GM19463 (cell line): ENCODE results near the gene ENTHD1.
"Not testable (repeated sequence)": the region's sequence is repeated elsewhere in the genome, so short reads cannot be mapped to it uniquely, and the experiment has no call there.

Experiments used
- ATAC-seq: cut with Tn5 transposase; IDR thresholded peaks from one replicate; pipeline ENCODE4 v1.9.1; 2021; ENCODE audit warnings: mild to moderate bottlenecking, moderate library complexity; ENCODE audit not compliant: unreplicated experiment

ENTHD1 gene

DNA sequence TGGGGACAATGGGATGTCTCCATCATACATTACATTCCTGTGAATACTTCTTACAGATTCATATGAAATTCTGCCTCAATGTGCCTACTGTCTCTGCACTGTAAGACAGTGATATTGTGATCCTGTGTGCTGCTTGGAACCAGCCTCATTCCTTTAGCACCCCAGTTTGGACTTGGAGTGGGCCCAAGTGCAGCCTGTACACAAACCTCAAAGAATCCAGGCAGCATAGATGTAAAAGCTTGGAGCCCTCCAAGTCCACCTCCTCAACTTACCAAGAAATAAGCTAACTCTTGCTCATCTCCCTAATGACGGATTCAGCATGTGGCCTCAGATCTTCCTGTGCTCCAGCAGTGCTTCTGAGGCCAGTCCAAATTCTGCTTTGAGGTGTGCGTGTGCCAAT lies 31.7 kb upstream of the ENTHD1 start:
- ATAC-seq, result no peak

- ATAC-seq, result no peak
These were observed 30.7 kb upstream of the ENTHD1 start for GRCh38 chr22:39924286-39924685.

DNA sequence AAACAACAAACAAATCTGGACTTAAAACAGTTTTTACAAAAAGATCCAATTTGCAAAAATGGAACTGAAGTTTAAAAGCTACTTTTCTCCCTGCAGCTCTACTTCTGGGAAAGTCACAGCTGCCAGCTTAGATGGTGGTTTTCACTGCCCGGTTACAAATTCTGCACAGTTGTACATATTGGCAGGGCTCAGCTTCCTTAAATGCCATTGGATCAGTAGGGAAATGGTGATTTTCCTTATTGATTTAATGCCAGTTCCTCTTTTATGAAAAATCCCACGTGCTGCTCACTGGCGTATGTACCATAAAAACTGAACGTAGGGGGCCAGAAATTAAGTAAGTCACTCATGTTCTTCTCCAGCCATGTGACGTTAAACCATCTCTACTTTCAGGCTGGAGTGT lies 30.1 kb upstream of the ENTHD1 start:
- ATAC-seq, result no peak

GRCh38 chr22:39920134-39920743 lies 26.7 kb upstream of the ENTHD1 start:
- no peak for ATAC-seq

DNA sequence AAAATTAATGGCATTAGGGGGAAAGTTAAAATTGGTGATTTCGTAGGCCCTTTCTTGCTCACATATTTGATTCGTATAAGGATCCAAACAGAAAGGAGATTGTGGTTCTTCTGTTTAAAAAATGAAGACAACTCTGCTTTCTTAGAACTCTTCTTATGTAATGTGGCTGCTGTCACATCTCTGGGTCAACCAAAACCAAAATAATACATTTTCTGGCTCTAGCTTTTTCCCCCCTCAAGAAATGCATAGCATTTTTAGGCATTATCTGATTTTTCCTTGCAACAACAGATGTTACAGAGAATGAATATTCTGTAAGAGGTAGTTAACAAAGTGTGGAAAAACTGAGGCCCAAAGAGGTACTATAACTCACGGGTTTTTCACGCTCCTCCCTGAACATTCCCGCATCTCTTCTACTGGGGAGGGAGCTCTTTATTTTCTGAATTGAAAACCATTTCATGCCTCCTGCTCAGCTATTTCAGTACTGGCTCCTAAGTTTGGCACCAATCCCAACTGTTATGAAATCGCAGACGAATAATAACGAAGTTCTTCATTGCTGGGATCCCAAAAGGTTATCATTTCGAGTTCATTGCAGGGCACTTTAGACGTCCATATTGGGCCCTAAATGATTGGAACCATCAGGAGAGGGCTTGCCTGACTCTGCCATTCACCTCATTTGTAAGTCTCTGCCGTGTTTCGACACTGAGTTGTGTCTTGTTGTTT lies 24.4 kb upstream of the ENTHD1 start:
- ATAC-seq, result no peak

DNA sequence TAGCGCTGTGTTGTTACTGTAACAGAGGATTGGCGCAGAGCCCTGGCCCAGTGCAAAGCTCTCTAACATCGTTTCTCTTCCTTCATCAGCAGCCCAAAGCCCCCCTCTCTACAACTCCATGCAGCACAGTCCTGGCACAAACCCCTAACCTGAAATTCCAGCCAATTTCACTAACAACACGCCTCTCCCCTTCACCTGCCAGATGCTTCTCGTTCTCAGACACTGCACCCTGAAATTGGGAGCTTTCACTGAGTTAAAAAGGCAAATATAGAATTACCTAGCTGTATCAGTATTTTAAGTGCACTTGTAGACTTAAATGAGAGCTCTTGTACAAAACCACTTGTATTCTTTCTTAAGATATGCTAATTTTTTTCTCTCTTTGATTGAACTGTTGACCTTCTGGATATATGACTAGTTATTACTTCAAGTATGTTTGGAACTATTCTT lies 23.7 kb upstream of the ENTHD1 start:
- ATAC-seq, result no peak

GRCh38 chr22:39916496-39916895 lies 22.9 kb upstream of the ENTHD1 start:
- no peak for ATAC-seq

GRCh38 chr22:39915295-39915726 lies 21.8 kb upstream of the ENTHD1 start:
- ATAC-seq, result no peak

- ATAC-seq, result no peak
These were observed 21.0 kb upstream of the ENTHD1 start for GRCh38 chr22:39914584-39914983.

DNA sequence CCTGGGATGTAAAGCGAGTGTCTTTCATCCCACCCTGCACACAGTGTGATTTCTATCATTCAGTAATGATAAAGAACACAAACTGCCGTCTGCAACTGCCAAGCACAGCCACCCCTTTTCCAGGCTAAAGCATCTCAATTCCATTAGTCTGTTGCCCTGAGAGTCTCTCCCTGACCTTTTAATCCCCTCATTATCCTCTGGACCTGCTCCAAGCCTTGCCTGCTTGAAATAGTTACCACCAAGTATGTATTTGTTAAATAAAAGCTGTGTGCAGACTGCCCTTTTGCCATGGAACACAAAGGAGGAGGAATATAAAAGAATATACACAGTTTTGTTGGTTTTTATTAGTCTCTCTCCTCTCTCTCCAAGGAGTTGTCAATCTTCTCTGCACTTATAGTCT lies 20.3 kb upstream of the ENTHD1 start:
- ATAC-seq, result no peak

GRCh38 chr22:39913321-39913720 lies 19.8 kb upstream of the ENTHD1 start:
- ATAC-seq, result no peak

DNA sequence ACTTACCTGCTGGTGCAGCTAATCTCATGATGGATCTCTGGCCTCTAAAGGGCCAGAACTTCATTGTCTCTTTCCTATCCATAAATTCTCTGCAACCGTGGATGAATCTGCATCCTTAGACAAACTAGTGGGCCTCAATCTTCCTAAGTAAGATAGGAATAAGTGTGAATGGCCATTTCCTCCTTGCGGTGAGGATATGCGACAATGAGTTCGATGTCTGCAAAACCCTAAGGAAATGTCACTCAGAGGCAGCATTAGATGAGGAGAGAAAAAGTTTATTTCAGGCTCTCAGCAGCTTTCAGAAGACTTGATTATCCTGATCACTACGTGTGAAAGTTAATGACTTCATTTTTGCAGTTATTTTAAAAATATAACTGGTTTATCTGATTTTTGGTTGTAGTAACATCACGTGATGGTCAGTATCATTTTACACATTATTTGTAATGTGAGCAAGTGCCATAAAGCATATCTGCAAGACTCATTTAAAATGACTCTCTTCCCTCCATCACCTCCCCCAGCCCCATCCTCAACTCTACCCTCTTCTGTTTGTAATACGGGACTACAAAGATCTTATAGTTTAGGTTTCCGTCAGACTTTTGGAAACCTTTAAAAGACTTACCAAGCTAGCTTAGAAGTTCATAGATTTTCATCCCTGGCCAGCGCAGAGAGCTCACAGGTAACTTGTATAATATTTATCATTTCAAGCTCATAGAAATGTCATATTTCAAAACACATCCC lies 17.5 kb upstream of the ENTHD1 start:
- no peak for ATAC-seq

DNA sequence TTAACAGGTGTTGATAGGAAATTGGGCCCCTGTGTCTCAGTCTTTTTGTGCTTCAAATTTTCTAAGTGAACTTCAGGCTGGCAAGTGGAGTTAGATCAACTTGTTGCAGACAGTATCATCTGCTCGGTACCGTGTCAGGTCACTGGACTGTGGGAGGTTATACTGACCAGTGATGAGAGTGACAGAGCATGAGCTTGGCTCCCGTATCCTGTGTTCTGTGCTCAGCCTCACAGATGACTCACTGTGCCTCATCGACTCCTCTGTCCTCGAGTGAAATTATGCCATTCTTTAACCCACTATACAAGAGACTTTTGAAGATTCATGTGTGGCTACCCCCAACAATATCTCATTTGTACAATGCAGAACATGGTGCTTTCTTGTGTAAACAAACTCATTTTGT lies 15.2 kb upstream of the ENTHD1 start:
- no peak for ATAC-seq

- ATAC-seq, result no peak
These were observed 14.6 kb upstream of the ENTHD1 start for GRCh38 chr22:39908136-39908535.

DNA sequence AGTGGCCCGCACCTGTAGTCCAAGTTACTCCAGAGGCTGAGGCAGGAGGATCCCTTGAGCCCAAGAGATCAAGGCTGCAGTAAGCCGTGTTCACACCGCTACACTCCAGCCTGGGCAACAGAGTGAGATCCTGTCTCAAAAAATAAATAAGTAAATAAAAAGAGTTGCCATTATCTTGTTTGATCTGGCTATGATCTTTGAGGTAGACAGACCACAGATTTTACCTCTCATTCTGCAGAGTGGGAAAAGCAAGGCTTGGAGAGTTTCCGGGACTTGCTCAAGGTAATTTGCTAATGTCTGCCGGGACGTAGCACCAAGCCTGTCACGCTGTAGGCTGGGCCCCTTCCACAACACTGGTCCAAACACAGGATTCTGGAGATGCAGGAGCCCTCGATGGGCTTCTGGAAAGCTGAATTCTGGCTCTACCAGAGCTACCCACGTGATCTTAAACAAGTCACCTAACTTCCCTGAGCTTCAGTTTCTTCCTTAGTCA lies 14.1 kb upstream of the ENTHD1 start:
- ATAC-seq, result no peak

DNA sequence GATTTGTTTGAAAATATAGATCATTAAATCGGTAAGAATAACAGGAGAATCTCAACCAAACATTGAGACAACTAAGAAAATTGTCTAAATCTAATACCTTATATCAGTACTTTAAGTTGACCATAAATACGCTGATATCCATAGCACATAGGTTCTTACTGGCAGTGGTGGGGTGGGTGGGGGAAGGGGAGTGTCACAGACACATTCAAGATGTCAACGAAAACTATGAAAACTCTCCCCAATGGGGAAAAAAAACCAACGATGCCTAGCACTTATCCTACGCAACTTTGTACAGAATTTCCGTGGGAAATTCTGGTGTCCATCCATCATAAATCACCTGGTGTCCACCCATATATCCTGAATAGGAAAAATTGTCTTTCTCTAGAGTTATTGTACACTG lies 13.5 kb upstream of the ENTHD1 start:
- ATAC-seq, result no peak

DNA sequence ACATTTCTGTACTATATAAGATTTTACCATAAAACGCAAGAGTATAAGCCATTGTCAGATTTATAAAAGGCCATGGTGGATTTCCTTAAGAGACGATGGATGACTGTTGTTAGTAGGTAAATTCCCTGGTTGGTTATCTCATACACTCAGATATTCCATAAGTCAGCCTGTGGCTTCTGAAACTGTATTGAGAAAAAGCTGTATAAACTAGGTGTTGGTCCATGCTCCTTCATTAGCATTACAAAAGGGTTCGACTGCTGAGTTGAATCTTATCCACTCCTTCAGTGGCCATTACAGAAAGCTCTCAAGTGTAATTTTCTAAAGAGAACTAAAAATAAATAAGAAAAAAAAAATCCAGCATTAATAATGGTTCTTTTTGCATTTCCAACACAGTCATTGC lies 12.6 kb upstream of the ENTHD1 start:
- no peak for ATAC-seq

DNA sequence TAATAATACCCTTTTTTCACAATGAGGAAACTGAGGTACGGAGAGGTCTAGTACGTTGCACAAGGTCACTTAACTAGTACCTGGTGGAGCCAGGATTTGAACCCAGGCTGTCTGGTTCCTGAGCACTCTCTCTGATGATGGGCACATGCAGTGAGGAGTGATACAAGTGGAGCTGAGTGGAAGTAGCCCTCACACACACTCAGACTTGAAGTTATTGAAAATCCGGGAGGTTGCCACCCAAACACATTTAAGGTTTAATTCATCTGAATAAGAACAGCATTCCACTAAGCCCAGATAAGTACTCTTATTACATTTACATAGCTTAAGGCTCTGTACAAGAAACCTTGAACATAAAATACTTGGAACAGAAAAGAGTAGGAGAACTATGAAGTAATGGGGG lies 12.1 kb upstream of the ENTHD1 start:
- ATAC-seq, result no peak

- no peak for ATAC-seq
These were observed 11.3 kb upstream of the ENTHD1 start for GRCh38 chr22:39904862-39905261.

GRCh38 chr22:39904024-39904423 lies 10.5 kb upstream of the ENTHD1 start:
- not testable (repeated sequence) for ATAC-seq

DNA sequence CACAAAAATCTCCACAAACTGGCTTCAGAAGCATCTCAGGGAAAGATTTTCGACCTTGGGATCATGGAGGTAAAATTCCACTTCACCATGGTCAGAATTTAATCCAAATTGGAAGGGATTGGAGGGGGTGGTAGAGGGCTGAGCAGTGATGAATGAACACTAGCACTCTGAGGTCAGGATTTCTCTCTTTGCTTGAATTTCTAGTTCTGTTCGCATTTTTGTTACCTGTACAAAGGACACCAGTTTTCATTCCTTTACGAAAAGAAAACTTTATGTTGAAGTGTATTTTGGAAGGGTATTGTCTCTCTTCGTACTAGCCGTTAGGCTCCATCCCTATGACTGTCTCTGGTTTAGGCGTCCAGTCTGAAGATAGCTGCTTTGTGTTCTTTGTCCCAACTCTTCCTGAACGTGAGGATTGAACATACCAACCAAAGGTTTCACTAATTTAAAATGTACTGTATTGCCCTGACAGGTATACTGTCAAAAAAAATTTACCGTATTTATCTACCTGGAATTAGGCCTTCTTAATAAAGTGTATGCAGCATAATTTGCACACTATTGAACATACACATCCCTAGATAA lies 8.1 kb upstream of the ENTHD1 start:
- ATAC-seq, result no peak
